IMR-90 (cell line): ENCODE data around the gene DACH1.

ENCODE experiments used
- CTCF ChIP-seq: conservative IDR thresholded peaks from 2 replicates; pipeline ENCODE4 v1.5.1; 2012; ENCODE audit warnings: mild to moderate bottlenecking, low read depth, low read length, improper control_type of control experiment
- ELK1 ChIP-seq: fragments of 150-350 bp; IDR thresholded peaks from 2 replicates; pipeline ENCODE4 v1.6.1; 2016; ENCODE audit warnings: low read depth, mild to moderate bottlenecking, low read length, moderate library complexity, borderline replicate concordance
- FOS ChIP-seq: fragments of 150-350 bp; IDR thresholded peaks from 2 replicates; pipeline ENCODE4 v1.6.1; 2016; ENCODE audit warnings: low read depth, low read length
- MAZ ChIP-seq: IDR thresholded peaks from 2 replicates; pipeline ENCODE4 v1.6.1; 2012; ENCODE audit warnings: low read depth, mild to moderate bottlenecking, low read length, improper control_type of control experiment, moderate library complexity, borderline replicate concordance
- POLR2A ChIP-seq: IDR thresholded peaks from 2 replicates; pipeline ENCODE4 v1.6.1; 2012; ENCODE audit warnings: mild to moderate bottlenecking, low read depth, low read length
- RAD21 ChIP-seq: IDR thresholded peaks from 2 replicates; pipeline ENCODE4 v1.6.1; 2012; ENCODE audit warnings: low read length, improper control_type of control experiment
- RCOR1 ChIP-seq: IDR thresholded peaks from 2 replicates; pipeline ENCODE4 v1.6.1; 2012; ENCODE audit warnings: mild to moderate bottlenecking, low read length, improper control_type of control experiment; ENCODE audit not compliant: insufficient replicate concordance
- RFX5 ChIP-seq: IDR thresholded peaks from 2 replicates; pipeline ENCODE4 v1.8.0; 2012; ENCODE audit warnings: low read depth, mild to moderate bottlenecking, low read length, moderate library complexity

- no peak for TF ChIP-seq CTCF
- TF ChIP-seq ELK1, result no peak
- TF ChIP-seq POLR2A, result no peak
- TF ChIP-seq RFX5, result no peak
- no peak for TF ChIP-seq FOS
- no peak for TF ChIP-seq MAZ
- no peak for TF ChIP-seq RCOR1
- TF ChIP-seq RAD21, result no peak
Measured at GRCh38 chr13:71626421-71627117, 240.4 kb downstream of the DACH1 start.
